GM12891 (cell line): ENCODE results near the gene HELZ.
"Not testable (repeated sequence)": the region's sequence is repeated elsewhere in the genome, so short reads cannot be mapped to it uniquely, and the experiment has no call there.

ENCODE experiments used
- DNase-seq: peaks from one replicate; pipeline ENCODE4 v3.0.0; 2011; ENCODE audit warnings: low spot score; ENCODE audit not compliant: insufficient read length
- FAIRE-seq: peaks from 2 replicates; lab custom pipeline; 2011; peaks lifted over from hg19 to GRCh38; lab: Jason Lieb, UNC
- PAX5 ChIP-seq: IDR thresholded peaks from 2 replicates; pipeline ENCODE4 v1.6.1; 2011; ENCODE audit warnings: low read length, moderate library complexity, mild to moderate bottlenecking; ENCODE audit not compliant: insufficient read depth, severe bottlenecking
- POLR2A ChIP-seq: IDR thresholded peaks from 2 replicates; pipeline ENCODE4 v1.6.1; 2011; ENCODE audit warnings: low read depth, low read length, control low read depth
- POLR2AphosphoS5 ChIP-seq: IDR thresholded peaks from 2 replicates; pipeline ENCODE4 v1.6.1; 2011; ENCODE audit warnings: low read depth, low read length, control low read depth
- POU2F2 ChIP-seq: IDR thresholded peaks from 2 replicates; pipeline ENCODE4 v1.6.1; 2011; ENCODE audit warnings: low read depth, mild to moderate bottlenecking, control low read depth, low read length, moderate library complexity
- SPI1 ChIP-seq: IDR thresholded peaks from 2 replicates; pipeline ENCODE4 v1.6.1; 2011; ENCODE audit warnings: low read depth, low read length, control low read depth
- TAF1 ChIP-seq: IDR thresholded peaks from 2 replicates; pipeline ENCODE4 v1.6.1; 2011; ENCODE audit warnings: low read depth, low read length, control low read depth

The HELZ gene

DNA sequence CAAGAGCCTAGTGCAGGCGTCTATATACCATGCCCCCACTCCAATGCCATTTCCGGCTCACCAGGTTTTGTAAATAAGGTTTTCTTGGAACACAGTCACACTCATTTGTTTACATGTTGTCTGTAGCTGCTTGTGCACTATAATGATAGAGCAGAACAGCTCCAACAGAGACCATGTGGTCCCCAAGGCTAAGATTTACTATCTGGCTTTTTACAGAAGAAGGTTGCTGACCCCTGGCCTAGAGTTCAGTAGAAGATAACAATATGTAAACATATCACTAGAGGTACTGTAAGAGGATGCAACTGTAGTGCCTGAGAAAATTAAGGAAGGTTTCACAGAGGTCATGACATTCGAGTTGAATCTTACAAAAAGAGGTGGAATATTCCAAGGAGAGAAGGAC is 134.4 kb downstream of the HELZ start:
- TF ChIP-seq PAX5 (no peak), SPI1 (no peak), POU2F2 (no peak), TAF1 (no peak), POLR2A (no peak), POLR2AphosphoS5 (no peak)
- DNase-seq (no peak), FAIRE-seq (no peak)

GRCh38 chr17:67109111-67109510 is 135.9 kb downstream of the HELZ start:
- no peak for DNase-seq
- no peak for TF ChIP-seq POLR2A
- TF ChIP-seq POU2F2: no peak
- TF ChIP-seq POLR2AphosphoS5: no peak
- no peak for TF ChIP-seq TAF1
- no peak for TF ChIP-seq SPI1
- TF ChIP-seq PAX5: no peak
- no peak for FAIRE-seq

DNA sequence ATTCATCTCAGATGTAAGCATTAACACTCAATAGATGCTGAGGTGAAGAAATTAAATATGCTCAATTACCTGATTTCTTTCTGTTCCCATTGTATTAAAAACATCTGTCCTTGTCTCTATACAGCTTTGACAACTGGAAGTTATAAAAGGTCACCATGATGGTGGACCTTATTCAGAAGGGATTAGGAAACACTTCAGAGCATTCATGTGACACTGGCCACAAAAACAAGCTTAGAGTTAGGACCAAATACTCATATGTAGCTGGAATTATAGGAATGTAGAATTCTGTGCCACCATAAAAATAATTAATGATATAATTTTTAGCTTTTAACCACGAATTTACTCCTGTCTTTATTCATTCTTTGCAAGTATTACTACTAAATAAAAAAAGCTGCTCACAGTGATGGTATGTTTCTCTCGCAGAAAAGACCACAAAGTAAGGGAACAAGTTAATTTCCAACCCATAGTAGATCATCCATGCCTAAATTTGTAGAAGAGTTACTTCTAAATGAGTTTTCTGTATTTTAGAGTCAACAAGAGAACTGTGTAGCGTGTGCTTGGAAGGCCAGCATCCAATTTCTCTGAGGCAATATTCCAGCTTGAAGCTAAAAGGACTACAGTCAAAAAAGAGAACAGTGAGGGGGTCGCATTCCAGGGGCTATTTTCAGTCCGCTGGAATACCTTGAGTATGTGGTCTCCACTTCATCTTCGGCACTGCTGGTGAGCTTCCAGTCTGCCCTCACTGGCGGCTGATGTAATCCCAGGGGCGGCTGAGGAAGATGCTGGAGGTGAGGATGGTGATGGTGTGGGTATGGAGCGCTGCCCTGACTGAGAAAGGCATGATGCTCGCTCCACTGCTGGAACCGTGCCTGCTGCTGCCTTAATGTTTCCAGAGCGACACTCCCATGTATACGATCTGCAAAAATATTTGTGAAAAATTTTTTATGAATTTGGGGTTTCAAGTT is 136.9 kb downstream of the HELZ start:
- DNase-seq (no peak), FAIRE-seq (no peak)
- TF ChIP-seq SPI1 (no peak), POU2F2 (no peak), TAF1 (no peak), POLR2A (no peak), PAX5 (no peak), POLR2AphosphoS5 (no peak)

DNA sequence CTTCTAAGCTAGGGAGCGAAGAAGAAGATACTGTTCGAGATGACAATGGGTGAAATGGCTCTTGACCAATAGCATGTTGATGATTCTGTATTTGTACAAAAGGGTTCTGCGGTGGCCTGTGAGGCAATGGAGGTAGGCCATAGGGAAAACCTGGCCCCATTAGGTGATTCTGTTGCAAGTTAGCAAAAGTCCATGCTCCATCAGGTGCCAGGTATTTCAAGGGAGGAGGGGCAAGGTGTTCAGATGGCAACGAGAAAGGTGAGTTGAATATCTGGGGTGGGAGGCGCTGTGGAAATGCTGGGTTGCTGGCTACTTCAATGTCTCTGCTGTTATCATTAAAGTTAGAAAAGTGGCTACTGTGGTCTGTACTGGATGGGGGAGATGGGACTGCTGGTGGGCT is 137.8 kb downstream of the HELZ start:
- DNase-seq (no peak), FAIRE-seq (no peak)
- no peak for TF ChIP-seq TAF1

DNA sequence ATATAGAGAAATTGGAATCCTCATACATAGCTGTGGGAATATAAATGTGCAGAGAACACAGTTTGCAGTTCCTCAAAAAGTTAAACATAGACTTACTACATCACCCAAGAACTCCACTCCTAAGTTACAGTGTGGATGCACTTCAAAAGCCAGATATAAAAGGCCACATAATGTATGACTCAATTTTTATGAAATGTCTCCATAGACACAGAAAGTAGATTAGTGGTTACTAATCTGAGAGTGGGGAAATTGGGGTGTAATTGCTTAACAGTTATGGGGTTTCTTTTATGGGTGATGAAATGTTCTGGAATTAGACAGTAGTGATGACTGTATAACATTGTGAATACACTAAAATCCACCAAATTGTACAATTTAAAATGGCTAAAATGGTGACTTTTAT is 139.8 kb downstream of the HELZ start:
- TF ChIP-seq TAF1: no peak
- TF ChIP-seq PAX5: no peak
- no peak for TF ChIP-seq POU2F2
- TF ChIP-seq POLR2AphosphoS5: no peak
- TF ChIP-seq SPI1: no peak
- TF ChIP-seq POLR2A: no peak
- FAIRE-seq (no peak), DNase-seq (no peak)

- DNase-seq, FAIRE-seq: not testable (repeated sequence)
Measured at GRCh38 chr17:67104641-67105040, 140.4 kb downstream of the HELZ start.

DNA sequence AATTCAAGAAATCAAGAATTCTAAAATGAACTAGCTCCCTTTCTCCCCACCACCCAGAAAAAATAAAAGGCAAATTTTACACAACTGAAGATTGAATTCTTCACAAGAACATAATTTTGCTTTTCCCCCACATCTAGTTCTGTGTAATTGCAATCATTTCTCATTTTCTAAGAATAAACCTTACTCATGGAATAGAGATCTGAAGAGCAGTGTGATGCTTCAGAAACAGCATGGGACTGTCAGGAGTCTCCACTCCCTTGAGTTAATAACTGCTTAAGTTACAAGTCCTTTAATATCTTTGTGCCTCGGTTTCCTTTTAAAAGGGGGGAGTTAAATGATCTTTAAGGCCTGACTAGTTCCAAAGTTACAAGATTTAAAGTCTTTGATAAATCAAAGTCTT is 147.0 kb downstream of the HELZ start:
- no peak for TF ChIP-seq PAX5
- TF ChIP-seq POU2F2: no peak
- TF ChIP-seq POLR2AphosphoS5: no peak
- no peak for TF ChIP-seq POLR2A
- no peak for TF ChIP-seq SPI1
- TF ChIP-seq TAF1: no peak
- DNase-seq (no peak), FAIRE-seq (no peak)

- no peak for TF ChIP-seq POLR2A
- no peak for TF ChIP-seq PAX5
- TF ChIP-seq SPI1: no peak
- no peak for TF ChIP-seq TAF1
- TF ChIP-seq POLR2AphosphoS5: no peak
- TF ChIP-seq POU2F2: no peak
Measured at GRCh38 chr17:67096609-67097008, 148.4 kb downstream of the HELZ start.

GRCh38 chr17:67095803-67096202 is 149.2 kb downstream of the HELZ start:
- no peak for FAIRE-seq
- TF ChIP-seq POLR2AphosphoS5: no peak
- TF ChIP-seq POU2F2: no peak
- no peak for TF ChIP-seq POLR2A
- no peak for TF ChIP-seq TAF1
- no peak for TF ChIP-seq SPI1
- no peak for TF ChIP-seq PAX5
- no peak for DNase-seq

More at GRCh38 chr17:67096609-67097008, 148.4 kb downstream of the HELZ start:
- DNase-seq (no peak), FAIRE-seq (no peak)

DNA sequence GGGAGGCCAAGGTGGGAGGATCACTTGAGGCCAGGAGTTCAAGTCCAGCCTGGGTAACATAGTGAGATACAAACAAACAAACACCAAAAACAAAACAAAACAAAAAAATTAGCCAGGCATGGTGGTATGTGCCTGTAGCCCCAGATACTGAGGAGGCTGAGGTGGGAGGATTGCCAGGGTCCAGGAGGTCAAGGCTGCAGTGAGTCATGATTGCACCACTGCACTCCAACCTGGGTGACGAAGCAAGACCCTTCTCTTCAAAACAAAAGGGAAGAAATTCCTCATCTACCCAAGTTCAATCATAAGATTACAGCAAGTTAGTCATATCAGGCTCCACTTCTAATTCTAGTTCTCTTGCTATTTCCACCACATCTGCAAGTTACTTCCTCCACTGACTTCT is 149.7 kb downstream of the HELZ start:
- DNase-seq, FAIRE-seq: not testable (repeated sequence)

- FAIRE-seq (no peak), DNase-seq (no peak)
- TF ChIP-seq TAF1: no peak
- TF ChIP-seq PAX5: no peak
- no peak for TF ChIP-seq SPI1
- TF ChIP-seq POLR2AphosphoS5: no peak
- no peak for TF ChIP-seq POU2F2
- no peak for TF ChIP-seq POLR2A
Measured at GRCh38 chr17:67093348-67093747, 151.6 kb downstream of the HELZ start.

DNA sequence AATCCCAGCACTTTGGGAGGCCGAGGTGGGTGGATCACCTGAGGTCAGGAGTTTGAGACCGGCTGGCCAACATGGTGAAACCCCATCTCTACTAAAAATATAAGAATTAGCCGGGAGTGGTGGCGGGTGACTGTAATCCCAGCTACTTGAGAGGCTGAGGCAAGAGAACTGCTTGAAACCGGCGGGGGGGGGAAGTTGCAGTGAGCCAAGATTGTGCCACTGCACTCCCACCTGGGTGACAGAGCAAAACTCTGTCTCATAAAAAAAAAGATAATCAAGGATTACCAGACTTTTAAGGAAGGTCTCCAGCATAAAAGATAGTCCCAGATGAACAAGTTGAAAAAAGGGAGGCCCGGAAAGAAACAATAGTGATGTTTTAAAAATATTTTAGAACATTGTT is 152.3 kb downstream of the HELZ start:
- not testable (repeated sequence) for DNase-seq

More for the DNA sequence above, 152.3 kb downstream of the HELZ start:
- not testable (repeated sequence) for FAIRE-seq
